ENCODE measurements around the gene NCKAP5. TPM values are rescaled to one million over a fixed set of nuclear protein-coding genes. Genes with fewer than 3 reads are reported as not detected.

Gene NCKAP5
- total RNA-seq, 1 experiment from 2014 or later: not detected

- TF ChIP-seq, protein P1, sequence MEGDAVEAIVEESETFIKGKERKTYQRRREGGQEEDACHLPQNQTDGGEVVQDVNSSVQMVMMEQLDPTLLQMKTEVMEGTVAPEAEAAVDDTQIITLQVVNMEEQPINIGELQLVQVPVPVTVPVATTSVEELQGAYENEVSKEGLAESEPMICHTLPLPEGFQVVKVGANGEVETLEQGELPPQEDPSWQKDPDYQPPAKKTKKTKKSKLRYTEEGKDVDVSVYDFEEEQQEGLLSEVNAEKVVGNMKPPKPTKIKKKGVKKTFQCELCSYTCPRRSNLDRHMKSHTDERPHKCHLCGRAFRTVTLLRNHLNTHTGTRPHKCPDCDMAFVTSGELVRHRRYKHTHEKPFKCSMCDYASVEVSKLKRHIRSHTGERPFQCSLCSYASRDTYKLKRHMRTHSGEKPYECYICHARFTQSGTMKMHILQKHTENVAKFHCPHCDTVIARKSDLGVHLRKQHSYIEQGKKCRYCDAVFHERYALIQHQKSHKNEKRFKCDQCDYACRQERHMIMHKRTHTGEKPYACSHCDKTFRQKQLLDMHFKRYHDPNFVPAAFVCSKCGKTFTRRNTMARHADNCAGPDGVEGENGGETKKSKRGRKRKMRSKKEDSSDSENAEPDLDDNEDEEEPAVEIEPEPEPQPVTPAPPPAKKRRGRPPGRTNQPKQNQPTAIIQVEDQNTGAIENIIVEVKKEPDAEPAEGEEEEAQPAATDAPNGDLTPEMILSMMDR (IDR thresholded peaks at IDR 0.05; ENCODE audit: unreplicated experiment): no peak
- POLR2A ChIA-PET: no interaction called here
- Mint-ChIP-seq H3K9me3 (ENCODE audit: unreplicated experiment) (no peaks in the 10 kb centered on the region), H3K4me3 (ENCODE audit: unreplicated experiment) (no peak overlapping the region), H3K4me1 (ENCODE audit: insufficient read depth, unreplicated experiment) (no peaks in the 10 kb centered on the region), H3K27me3 (ENCODE audit: insufficient read depth, unreplicated experiment) (no peaks in the 10 kb centered on the region), H3K36me3 (ENCODE audit: insufficient read depth, unreplicated experiment) (no peaks in the 10 kb centered on the region), H3K27ac (ENCODE audit: low read depth, unreplicated experiment) (no peak overlapping the region)
- intact Hi-C loops (cut with micrococcal nuclease): no loop called here
- DNase-seq (ENCODE audit: unreplicated experiment): no peak
- CTCF ChIA-PET: interaction anchor here (0.6 to 0.9 kb wide), 2 partner anchors 12 to 1023 kb away, joined by 3 to 4 read pairs; no protein-coding TSS in a partner anchor
- no TSS peak for BruUV-seq (replicated peaks)
These were observed 50.4 kb downstream of the NCKAP5 start for GRCh38 chr2:133517876-133518275.

GRCh38 chr2:133516405-133517026 lies 51.7 kb downstream of the NCKAP5 start:
- intact Hi-C loops (cut with micrococcal nuclease): no loop called here
- Mint-ChIP-seq H3K9me3 (ENCODE audit: unreplicated experiment) (no peaks in the 10 kb centered on the region), H3K27ac (ENCODE audit: low read depth, unreplicated experiment) (no peak overlapping the region), H3K4me3 (ENCODE audit: unreplicated experiment) (no peak overlapping the region), H3K4me1 (ENCODE audit: insufficient read depth, unreplicated experiment) (no peaks in the 10 kb centered on the region), H3K27me3 (ENCODE audit: insufficient read depth, unreplicated experiment) (no peaks in the 10 kb centered on the region), H3K36me3 (ENCODE audit: insufficient read depth, unreplicated experiment) (no peaks in the 10 kb centered on the region)
- DNase-seq (ENCODE audit: unreplicated experiment): no peak
- TF ChIP-seq, protein P1 (IDR thresholded peaks at IDR 0.05; ENCODE audit: unreplicated experiment): no peak
- ChIA-PET CTCF (interaction anchor here (0.6 kb wide), 2 partner anchors 26 to 68 kb away, joined by 3 to 4 read pairs; no protein-coding TSS in a partner anchor), POLR2A (no interaction called here)
- no TSS peak for BruUV-seq (replicated peaks)

DNA sequence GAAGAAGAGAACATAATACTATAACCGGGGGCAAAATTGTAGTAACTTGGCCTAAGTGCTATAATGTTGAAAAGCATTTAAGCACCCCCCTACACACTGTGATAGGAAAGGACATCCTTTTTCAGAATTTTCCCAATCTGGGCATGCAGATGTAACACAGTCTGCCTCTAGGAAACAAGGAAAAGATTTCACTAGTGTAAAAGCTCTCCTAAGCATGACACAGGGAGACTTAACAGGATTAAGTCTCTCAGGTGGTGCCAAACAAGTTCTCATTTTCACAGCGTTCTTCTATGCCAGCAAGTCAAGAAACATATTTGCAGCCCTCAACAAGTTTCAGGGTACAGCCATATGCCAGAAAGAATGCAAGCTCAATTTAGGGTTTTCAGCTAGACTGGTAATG lies 53.0 kb downstream of the NCKAP5 start:
- intact Hi-C loops (cut with micrococcal nuclease): no loop called here
- no peak for DNase-seq (ENCODE audit: unreplicated experiment)
- H3K9me3 Mint-ChIP-seq (ENCODE audit: unreplicated experiment): no peaks in the 10 kb centered on the region
- POLR2A ChIA-PET: no interaction called here
- TF ChIP-seq, protein P1 (IDR thresholded peaks at IDR 0.05; ENCODE audit: unreplicated experiment): no peak
- H3K27me3 Mint-ChIP-seq (ENCODE audit: insufficient read depth, unreplicated experiment): no peaks in the 10 kb centered on the region
- H3K4me3 Mint-ChIP-seq (ENCODE audit: unreplicated experiment): no peak overlapping the region
- H3K4me1 Mint-ChIP-seq (ENCODE audit: insufficient read depth, unreplicated experiment): no peaks in the 10 kb centered on the region
- no TSS peak for BruUV-seq (replicated peaks)
- no peak overlapping the region for H3K27ac Mint-ChIP-seq (ENCODE audit: low read depth, unreplicated experiment)
- CTCF ChIA-PET: interaction anchor here (1.5 kb wide), 1 partner anchor 20 kb away, joined by 5 read pairs; no protein-coding TSS in a partner anchor
- H3K36me3 Mint-ChIP-seq (ENCODE audit: insufficient read depth, unreplicated experiment): no peaks in the 10 kb centered on the region

GRCh38 chr2:133513893-133514292 lies 54.4 kb downstream of the NCKAP5 start:
- Mint-ChIP-seq H3K4me1 (ENCODE audit: insufficient read depth, unreplicated experiment) (no peaks in the 10 kb centered on the region), H3K36me3 (ENCODE audit: insufficient read depth, unreplicated experiment) (no peaks in the 10 kb centered on the region), H3K4me3 (ENCODE audit: unreplicated experiment) (no peak overlapping the region), H3K27me3 (ENCODE audit: insufficient read depth, unreplicated experiment) (no peaks in the 10 kb centered on the region), H3K9me3 (ENCODE audit: unreplicated experiment) (no peaks in the 10 kb centered on the region), H3K27ac (ENCODE audit: low read depth, unreplicated experiment) (no peak overlapping the region)
- TF ChIP-seq, protein P1 (IDR thresholded peaks at IDR 0.05; ENCODE audit: unreplicated experiment): no peak
- intact Hi-C loops (cut with micrococcal nuclease): no loop called here
- no peak for DNase-seq (ENCODE audit: unreplicated experiment)
- CTCF ChIA-PET: interaction anchor here (0.9 kb wide), 1 partner anchor 16 kb away, joined by 3 read pairs; no protein-coding TSS in a partner anchor
- BruUV-seq (replicated peaks): no TSS peak
- POLR2A ChIA-PET: interaction anchor here (1.2 kb wide), 1 partner anchor 9 kb away, joined by 3 read pairs; no protein-coding TSS in a partner anchor

All from MCF 10A (cell line).